VCaP (cell line): ENCODE data around the gene CRYGC.

Experiments
- H3K27ac ChIP-seq: fragments of 450-650 bp; 2 replicates; pipeline ENCODE4 v1.5.1; 2017
- TF ChIP-seq, protein P1 (sequence below): fragments of 450-650 bp; conservative IDR thresholded peaks from 2 replicates; pipeline ENCODE4 v1.5.1; 2017; ENCODE audit warnings: mild to moderate bottlenecking, moderate library complexity

Gene CRYGC

DNA sequence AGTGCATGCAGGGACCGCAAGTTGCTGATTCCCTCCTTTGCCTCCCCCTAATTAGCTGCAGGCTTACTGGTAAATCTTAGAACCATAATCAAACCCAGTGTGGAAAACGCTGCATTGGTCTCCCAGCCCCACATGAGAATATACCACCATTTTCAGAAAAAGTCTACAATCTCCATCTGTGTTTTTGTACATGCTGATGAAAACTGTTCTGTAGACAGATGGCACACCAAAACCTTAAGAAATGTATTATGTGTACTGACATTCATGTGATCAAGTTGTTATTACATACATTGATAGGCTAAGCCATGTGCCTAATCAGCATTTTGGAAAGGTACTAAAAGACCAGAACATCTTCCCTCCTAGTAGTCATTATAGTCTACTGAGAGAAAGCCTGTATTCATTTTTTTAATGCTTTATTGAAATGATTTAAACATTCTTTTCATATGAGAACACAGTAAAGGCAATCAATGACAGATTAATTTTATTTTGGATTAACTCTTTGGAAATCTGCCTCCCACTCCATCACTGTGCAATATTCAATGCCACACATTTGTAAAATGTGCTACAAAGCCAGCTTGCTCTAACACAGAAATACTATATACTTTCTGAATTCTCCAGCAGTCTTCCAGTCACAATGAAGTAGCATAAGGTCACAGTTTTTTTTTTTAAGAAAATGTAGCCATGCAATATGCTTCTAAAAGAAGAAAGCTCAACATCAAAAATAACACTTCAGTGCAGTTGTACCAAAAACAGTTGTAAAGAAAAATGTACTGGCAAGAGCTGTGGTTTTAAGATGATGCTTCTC, 35.5 kb upstream of the CRYGC start:
- no peak overlapping the region for H3K27ac ChIP-seq
- TF ChIP-seq, protein P1, sequence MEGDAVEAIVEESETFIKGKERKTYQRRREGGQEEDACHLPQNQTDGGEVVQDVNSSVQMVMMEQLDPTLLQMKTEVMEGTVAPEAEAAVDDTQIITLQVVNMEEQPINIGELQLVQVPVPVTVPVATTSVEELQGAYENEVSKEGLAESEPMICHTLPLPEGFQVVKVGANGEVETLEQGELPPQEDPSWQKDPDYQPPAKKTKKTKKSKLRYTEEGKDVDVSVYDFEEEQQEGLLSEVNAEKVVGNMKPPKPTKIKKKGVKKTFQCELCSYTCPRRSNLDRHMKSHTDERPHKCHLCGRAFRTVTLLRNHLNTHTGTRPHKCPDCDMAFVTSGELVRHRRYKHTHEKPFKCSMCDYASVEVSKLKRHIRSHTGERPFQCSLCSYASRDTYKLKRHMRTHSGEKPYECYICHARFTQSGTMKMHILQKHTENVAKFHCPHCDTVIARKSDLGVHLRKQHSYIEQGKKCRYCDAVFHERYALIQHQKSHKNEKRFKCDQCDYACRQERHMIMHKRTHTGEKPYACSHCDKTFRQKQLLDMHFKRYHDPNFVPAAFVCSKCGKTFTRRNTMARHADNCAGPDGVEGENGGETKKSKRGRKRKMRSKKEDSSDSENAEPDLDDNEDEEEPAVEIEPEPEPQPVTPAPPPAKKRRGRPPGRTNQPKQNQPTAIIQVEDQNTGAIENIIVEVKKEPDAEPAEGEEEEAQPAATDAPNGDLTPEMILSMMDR: no peak

DNA sequence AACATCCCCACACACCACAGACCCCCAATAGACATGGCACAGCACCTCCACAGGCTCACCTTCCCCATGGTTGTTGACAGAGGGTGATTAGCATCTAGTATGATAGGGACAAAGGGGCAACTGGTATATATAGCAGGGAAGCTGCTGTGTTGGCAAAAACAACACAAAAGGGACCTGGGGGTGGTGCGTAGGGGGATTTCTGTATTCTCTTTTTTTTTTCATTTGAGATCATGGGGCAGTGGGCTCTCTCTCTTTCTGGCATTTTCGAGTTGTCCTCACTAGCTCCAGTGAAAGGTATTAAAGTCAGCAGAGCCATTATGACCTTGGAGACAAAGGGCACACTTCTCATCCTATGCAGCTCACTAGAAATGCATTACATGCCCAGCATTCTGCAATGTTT, 33.9 kb upstream of the CRYGC start, which contains the start of gene CRYGA:
CRYGA (minus strand) TSS at position 101 of the 400 bp plus-strand sequence; CDS start at position 68, 33 bp downstream.
- TF ChIP-seq, protein P1: no peak
- H3K27ac ChIP-seq: no peak within 1 kb of the TSS

DNA sequence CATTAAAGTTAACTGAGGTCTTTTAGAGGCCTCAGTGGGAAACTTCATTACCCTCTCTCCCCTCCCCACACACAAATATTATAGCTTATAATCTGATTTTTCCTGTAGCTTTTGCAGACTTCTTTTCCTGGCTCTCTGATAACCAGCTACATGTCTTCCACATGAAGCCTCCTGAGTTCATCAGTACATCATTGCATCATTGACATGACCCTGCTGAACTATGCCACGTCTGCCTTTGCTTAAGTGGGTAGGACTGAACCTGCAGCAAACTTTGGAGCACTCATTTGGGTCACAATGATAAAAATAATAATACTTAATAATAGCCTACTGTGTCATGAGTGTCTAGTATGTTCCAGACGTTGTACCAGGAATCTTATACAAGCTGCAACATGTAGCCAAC, 26.8 kb upstream of the CRYGC start:
- no peak overlapping the region for H3K27ac ChIP-seq
- TF ChIP-seq, protein P1: no peak

GRCh38 chr2:208153156-208153555, 23.5 kb upstream of the CRYGC start:
- H3K27ac ChIP-seq: no peak overlapping the region
- TF ChIP-seq, protein P1: no peak

GRCh38 chr2:208150956-208151355, 21.3 kb upstream of the CRYGC start:
- TF ChIP-seq, protein P1: no peak
- H3K27ac ChIP-seq: no peak overlapping the region

GRCh38 chr2:208150094-208150493, 20.5 kb upstream of the CRYGC start:
- H3K27ac ChIP-seq: no peak overlapping the region
- TF ChIP-seq, protein P1: no peak

DNA sequence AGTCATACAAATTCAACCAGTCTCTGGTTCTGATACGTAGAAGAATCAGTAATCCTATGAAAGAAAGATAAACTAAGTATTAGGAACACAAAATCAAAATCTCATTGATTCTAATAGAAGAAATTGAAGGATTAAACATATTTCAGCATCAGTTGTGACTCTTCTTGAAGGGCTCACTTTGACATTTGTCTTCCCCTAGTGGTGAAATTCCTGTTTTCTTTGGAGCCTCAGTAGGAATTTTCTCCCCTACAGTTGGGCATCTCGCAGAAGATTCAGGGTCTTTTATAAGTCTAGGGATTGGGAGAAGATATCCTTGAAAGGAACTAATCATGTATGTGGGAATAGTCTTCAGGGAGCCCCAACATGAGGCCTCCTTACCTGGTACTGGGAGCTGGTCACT, 19.2 kb upstream of the CRYGC start:
- H3K27ac ChIP-seq: no peak overlapping the region
- TF ChIP-seq, protein P1: peak; percentile 38
